ENCODE data around the gene ATP8A2. TPM values are rescaled to one million over a fixed set of nuclear protein-coding genes. Genes with fewer than 3 reads are reported as not detected.
A peak's percentile ranks its signal among the peaks of the same experiment; 100 is the strongest.

Gene ATP8A2
- total and polyA plus RNA-seq, 4 donors: 0.31 to 2.7 (median 1.1) TPM

DNA sequence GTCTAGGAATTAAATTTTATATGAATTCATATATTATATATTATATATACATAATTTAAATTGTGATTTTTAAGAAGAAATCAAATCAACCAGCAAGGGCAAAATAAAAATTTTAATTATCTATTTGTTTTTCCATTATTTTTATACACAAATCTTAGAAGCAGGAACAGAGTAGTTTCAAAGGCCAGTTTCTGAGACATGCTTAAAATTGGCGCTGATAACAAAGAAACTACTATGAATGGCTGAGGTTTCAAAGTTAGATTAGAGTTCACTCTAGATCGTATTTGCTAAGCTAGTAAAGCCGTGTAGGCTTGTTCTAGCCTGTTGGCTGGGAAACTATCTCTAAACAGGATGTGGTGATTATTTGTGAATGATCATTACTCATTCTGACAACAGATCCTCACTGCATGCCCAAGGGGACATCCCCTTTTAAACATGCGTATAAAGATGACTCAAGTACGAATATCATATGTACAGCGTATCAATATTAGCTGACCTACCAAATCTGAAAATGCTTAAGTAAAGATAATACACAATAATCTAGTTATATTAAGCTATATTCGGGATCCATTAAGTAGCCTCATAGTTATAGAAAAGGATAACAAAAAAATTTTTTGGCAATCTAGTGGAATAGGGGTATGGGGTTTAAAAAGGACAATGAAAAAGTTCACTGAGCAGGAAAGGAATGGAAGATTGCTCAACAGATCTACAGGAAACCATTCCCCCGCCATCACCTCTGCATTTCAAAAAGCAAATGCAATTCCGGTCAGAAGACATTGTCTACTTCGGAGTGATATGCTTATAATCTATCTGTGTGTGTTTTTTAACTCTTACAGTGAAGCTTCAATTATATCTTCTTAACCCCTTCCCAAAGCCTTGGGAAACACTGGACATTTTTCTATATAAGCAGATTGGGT is 529.9 kb downstream of the ATP8A2 start:
- Histone ChIP-seq H3K9me3 (ENCODE audit: control insufficient read depth in 4 of 4, insufficient read depth in 3 of 4, low read length in 3 of 4) (peaks cover 0 to 10% (median 0%) of the 10 kb centered on the region in 4 donors), H3K4me3 (no peak overlapping the region), H3K9ac (ENCODE audit: insufficient read depth in 1 of 2, low read length in 2 of 2) (no peak overlapping the region), H3K36me3 (ENCODE audit: control insufficient read depth in 4 of 4, insufficient read depth in 4 of 4, low read length in 4 of 4) (no peaks in the 10 kb centered on the region), H3K4me1 (ENCODE audit: control insufficient read depth in 5 of 5, insufficient read depth in 5 of 5, low read length in 5 of 5) (peaks cover 0 to 20% (median 0%) of the 10 kb centered on the region in 5 donors), H3K27me3 (ENCODE audit: control insufficient read depth in 3 of 3, insufficient read depth in 3 of 3, low read length in 2 of 3) (no peaks in the 10 kb centered on the region), H3K27ac (ENCODE audit: low read depth in 1 of 2, low read length in 1 of 2) (no peak overlapping the region)
- 45 to 60% methylated on average over 10 of the region's 10 CpGs for WGBS, 2 donors
- DNase-seq (peak; percentile 45 to 90 (median 84)), ATAC-seq (ENCODE audit: insufficient read depth, low FRiP score) (no peak)
- no peak for TF ChIP-seq CTCF (IDR thresholded peaks at IDR 0.05; ENCODE audit: control extremely low read depth, extremely low read depth)

DNA sequence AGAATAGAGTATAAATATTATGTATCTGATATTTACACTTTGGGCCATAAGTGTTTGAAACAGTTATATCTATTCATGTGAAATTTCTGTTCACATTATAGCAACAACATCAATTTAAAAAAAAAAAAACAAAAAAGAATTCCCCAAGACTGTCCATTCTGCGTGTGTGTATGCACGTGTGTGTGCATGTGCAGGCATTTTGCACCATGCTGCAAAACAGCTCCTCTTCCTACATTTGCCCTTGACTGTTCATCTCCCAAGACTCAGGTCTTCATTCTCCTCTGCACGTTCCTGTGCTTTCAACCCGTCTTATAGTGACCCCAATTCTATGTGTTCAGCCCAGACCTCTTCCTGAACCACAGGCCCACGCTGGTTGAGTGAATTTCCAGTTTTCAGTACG is 530.7 kb downstream of the ATP8A2 start:
- no peak overlapping the region for H3K27ac ChIP-seq (ENCODE audit: low read depth in 1 of 2, low read length in 1 of 2)
- H3K27me3 ChIP-seq (ENCODE audit: control insufficient read depth in 3 of 3, insufficient read depth in 3 of 3, low read length in 2 of 3): no peaks in the 10 kb centered on the region
- ATAC-seq (ENCODE audit: insufficient read depth, low FRiP score) (no peak), DNase-seq (no peak)
- H3K9ac ChIP-seq (ENCODE audit: insufficient read depth in 1 of 2, low read length in 2 of 2): no peak overlapping the region
- H3K4me3 ChIP-seq: no peak overlapping the region
- H3K36me3 ChIP-seq (ENCODE audit: control insufficient read depth in 4 of 4, insufficient read depth in 4 of 4, low read length in 4 of 4): no peaks in the 10 kb centered on the region
- peaks cover 0 to 10% (median 0%) of the 10 kb centered on the region in 4 donors for H3K9me3 ChIP-seq (ENCODE audit: control insufficient read depth in 4 of 4, insufficient read depth in 3 of 4, low read length in 3 of 4)
- 65 to 68% methylated on average over 6 of the region's 6 CpGs for WGBS, 2 donors
- TF ChIP-seq CTCF (IDR thresholded peaks at IDR 0.05; ENCODE audit: control extremely low read depth, extremely low read depth): no peak
- H3K4me1 ChIP-seq (ENCODE audit: control insufficient read depth in 5 of 5, insufficient read depth in 5 of 5, low read length in 5 of 5): peaks cover 0 to 20% (median 0%) of the 10 kb centered on the region in 5 donors

DNA sequence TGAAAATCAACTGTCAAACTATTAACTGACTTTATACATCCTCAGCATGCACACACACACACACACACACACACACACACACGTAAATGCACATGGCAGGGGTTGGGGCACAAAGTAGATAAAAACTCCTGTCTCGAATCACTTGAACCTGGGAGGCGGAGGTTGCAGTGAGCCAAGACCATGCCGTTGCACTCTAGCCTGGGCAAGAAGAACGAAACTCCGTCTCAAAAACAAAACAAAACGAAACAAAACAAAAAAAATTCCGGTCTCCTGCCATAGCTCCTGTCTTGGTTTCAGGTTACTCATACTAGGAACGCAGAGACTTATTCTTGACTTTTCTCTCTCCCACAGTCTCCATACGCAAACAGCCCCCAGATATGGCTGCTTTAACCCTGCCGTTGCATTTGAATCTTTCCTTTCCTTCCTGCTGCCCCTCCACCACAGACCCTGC is 531.1 kb downstream of the ATP8A2 start:
- TF ChIP-seq CTCF (IDR thresholded peaks at IDR 0.05; ENCODE audit: control extremely low read depth, extremely low read depth): no peak
- 66 to 77% methylated on average over 11 of the region's 11 CpGs for WGBS, 2 donors
- no peak overlapping the region for H3K9ac ChIP-seq (ENCODE audit: insufficient read depth in 1 of 2, low read length in 2 of 2)

More for the DNA sequence above, 531.1 kb downstream of the ATP8A2 start:
- H3K4me1 ChIP-seq (ENCODE audit: control insufficient read depth in 5 of 5, insufficient read depth in 5 of 5, low read length in 5 of 5): peaks cover 0 to 20% (median 0%) of the 10 kb centered on the region in 5 donors
- no peaks in the 10 kb centered on the region for H3K36me3 ChIP-seq (ENCODE audit: control insufficient read depth in 4 of 4, insufficient read depth in 4 of 4, low read length in 4 of 4)
- H3K4me3 ChIP-seq: no peak overlapping the region
- no peak for DNase-seq
- ATAC-seq (ENCODE audit: insufficient read depth, low FRiP score): no peak
- H3K27me3 ChIP-seq (ENCODE audit: control insufficient read depth in 3 of 3, insufficient read depth in 3 of 3, low read length in 2 of 3): no peaks in the 10 kb centered on the region
- peaks cover 0 to 10% (median 0%) of the 10 kb centered on the region in 4 donors for H3K9me3 ChIP-seq (ENCODE audit: control insufficient read depth in 4 of 4, insufficient read depth in 3 of 4, low read length in 3 of 4)
- no peak overlapping the region for H3K27ac ChIP-seq (ENCODE audit: low read depth in 1 of 2, low read length in 1 of 2)
